A549 (cell line): Measurements from ENCODE around the gene ECE1. TPM values are rescaled to one million over a fixed set of nuclear protein-coding genes. Genes with fewer than 3 reads are reported as not detected.

Experiments
- ATAC-seq, 2 experiments: fragments of 200-7000 bp in 1 of 2; fragments of >200 bp in 1 of 2; cut with Nextera tagmentation in 1 of 2; cut with Tn5 transposase in 1 of 2; 3 replicates each; pipeline versions ENCODE4 v1.8.0 to v1.9.1; 2018 to 2020; ENCODE audit warnings: mild to moderate bottlenecking in 1 of 2, moderate library complexity in 1 of 2
- CTCF ChIA-PET: fragments of 300-600 bp; sonication (Branson Sonifier 250); formaldehyde crosslinking; extraction: SDS; loops from one replicate; lab custom pipeline; 2021; ENCODE audit warnings: antibody characterized with exemption, inconsistent platforms; lab: Yijun Ruan, JAX
- POLR2A ChIA-PET: fragments of 350-600 bp; formaldehyde crosslinking; extraction: SDS; loops from one replicate; lab custom pipeline; 2021; ENCODE audit warnings: antibody characterized with exemption, inconsistent platforms; lab: Yijun Ruan, JAX
- DNase-seq, 2 experiments: peaks; one replicate each; pipeline versions ENCODE4 v3.0.0 to v3.0.0-alpha.2; 2011 to 2016; ENCODE audit warnings: low read depth in 1 of 2, low spot score in 1 of 2
- FAIRE-seq: peaks from 2 replicates; lab custom pipeline; 2011; peaks lifted over from hg19 to GRCh38; lab: Jason Lieb, UNC
- H3K27ac ChIP-seq, 2 experiments: fragments of >200 bp; sonication (Bioruptor Twin); formaldehyde crosslinking; 3 replicates each; pipeline ENCODE4 v1.5.1; 2016 to 2017
- H3K4me1 ChIP-seq: fragments of >200 bp; sonication (Bioruptor Twin); formaldehyde crosslinking; 3 replicates; pipeline ENCODE4 v1.6.1; 2016
- H3K4me2 ChIP-seq: fragments of >200 bp; sonication (Bioruptor Twin); formaldehyde crosslinking; 3 replicates; pipeline ENCODE4 v1.6.1; 2016
- H3K4me3 ChIP-seq: fragments of >200 bp; sonication (Bioruptor Twin); formaldehyde crosslinking; 3 replicates; pipeline ENCODE4 v1.5.1; 2016
- H3K9me3 ChIP-seq: fragments of >200 bp; sonication (Bioruptor Twin); formaldehyde crosslinking; 3 replicates; pipeline ENCODE4 v1.6.1; 2016
- EHF ChIP-seq: fragments of 250-450 bp; sonication (Bioruptor Pico); IDR thresholded peaks from 2 replicates; pipeline ENCODE4 v1.5.0; 2020; ENCODE audit warnings: mild to moderate bottlenecking
- FOSL2 ChIP-seq, 2 experiments: fragments of 450-650 bp in 1 of 2; fragments of >200 bp in 1 of 2; sonication (Bioruptor Twin) in 1 of 2; formaldehyde crosslinking; IDR thresholded peaks; 2 replicates each; pipeline versions ENCODE4 v1.5.0 to v1.6.1; 2016 to 2020; ENCODE audit warnings: mild to moderate bottlenecking in 1 of 2, moderate library complexity in 1 of 2
- FOXS1 ChIP-seq: fragments of 250-450 bp; sonication (Bioruptor Pico); IDR thresholded peaks from 2 replicates; pipeline ENCODE4 v1.5.0; 2020; ENCODE audit warnings: mild to moderate bottlenecking, moderate library complexity
- HDAC2 ChIP-seq: fragments of 200-600 bp; sonication (generic); IDR thresholded peaks from 2 replicates; pipeline ENCODE4 v1.6.1; 2016
- HOXB5 ChIP-seq: fragments of 250-450 bp; sonication (Bioruptor Pico); IDR thresholded peaks from 2 replicates; pipeline ENCODE4 v1.5.0; 2020; ENCODE audit warnings: mild to moderate bottlenecking, moderate library complexity
- JUN ChIP-seq, 2 experiments: fragments of >200 bp; sonication (Bioruptor Twin); formaldehyde crosslinking; IDR thresholded peaks; 2 replicates in 1 of 2; 3 replicates in 1 of 2; pipeline ENCODE4 v1.6.1; 2016 to 2017
- JUNB ChIP-seq: fragments of >200 bp; sonication (Bioruptor Twin); formaldehyde crosslinking; IDR thresholded peaks from 2 replicates; pipeline ENCODE4 v1.6.1; 2016
- KDM1A ChIP-seq: fragments of 200-600 bp; sonication (generic); IDR thresholded peaks from 2 replicates; pipeline ENCODE4 v1.6.1; 2016; ENCODE audit warnings: low read depth, mild to moderate bottlenecking
- KDM5A ChIP-seq: fragments of 200-600 bp; sonication (generic); IDR thresholded peaks from 2 replicates; pipeline ENCODE4 v1.6.1; 2016; ENCODE audit warnings: antibody characterized with exemption, mild to moderate bottlenecking
- MAFK ChIP-seq: fragments of 450-650 bp; IDR thresholded peaks from 2 replicates; pipeline ENCODE4 v1.6.1; 2014; ENCODE audit not compliant: partially characterized antibody
- MAZ ChIP-seq: fragments of 150-350 bp; IDR thresholded peaks from 2 replicates; pipeline ENCODE4 v1.6.1; 2014; ENCODE audit warnings: antibody characterized with exemption, low read depth, low read length, borderline replicate concordance
- NFE2L2 ChIP-seq: fragments of 150-350 bp; conservative IDR thresholded peaks from 2 replicates; pipeline ENCODE4 v1.6.1; 2014; ENCODE audit warnings: low read length
- NPAS2 ChIP-seq: fragments of 250-450 bp; sonication (Bioruptor Pico); IDR thresholded peaks from 2 replicates; pipeline ENCODE4 v1.8.0; 2022; ENCODE audit warnings: mild to moderate bottlenecking, moderate library complexity, borderline replicate concordance
- NR3C1 ChIP-seq: fragments of >200 bp; sonication (Bioruptor Twin); formaldehyde crosslinking; IDR thresholded peaks from 3 replicates; pipeline ENCODE4 v1.6.1; 2017
- RFX5 ChIP-seq: fragments of 450-650 bp; IDR thresholded peaks from 2 replicates; pipeline ENCODE4 v1.7.1; 2014; ENCODE audit warnings: antibody characterized with exemption, mild to moderate bottlenecking, moderate library complexity
- SREBF2 ChIP-seq: fragments of 450-650 bp; IDR thresholded peaks from 2 replicates; pipeline ENCODE4 v1.6.1; 2014; ENCODE audit warnings: mild to moderate bottlenecking, moderate library complexity
- ZC3H11A ChIP-seq: fragments of 450-650 bp; IDR thresholded peaks from 2 replicates; pipeline ENCODE4 v1.6.1; 2014; ENCODE audit warnings: antibody characterized with exemption, mild to moderate bottlenecking
- ZSCAN20 ChIP-seq: fragments of 250-450 bp; sonication (Bioruptor Pico); IDR thresholded peaks from 2 replicates; pipeline ENCODE4 v1.8.0; 2022; ENCODE audit warnings: mild to moderate bottlenecking, moderate library complexity
- WGBS: methylation state at CpG from one replicate; pipeline ENCODE4 v1.1.6; 2017; ENCODE audit errors: missing lambda C conversion rate; 5-methylcytosine and 5-hydroxymethylcytosine counted together
- polyA plus RNA-seq, 4 experiments: library from polyadenylated mRNA; depleted of rRNA in 3 of 4; stranded (reverse); fragments of >200 nt; fragmentation: RNase III in 1 of 4; extraction: RNeasy Plus Mini Kit Qiagen cat#74134 plus additional on column Dnase treatment in 1 of 4; gene quantifications; 2 replicates in 3 of 4; 3 replicates in 1 of 4; pipeline ENCODE4 v1.2.3, GENCODE V29; 2011 to 2017
- TF ChIP-seq, protein P1 (sequence below): fragments of 150-350 bp; IDR thresholded peaks from 2 replicates; pipeline ENCODE4 v1.6.1; 2014; ENCODE audit warnings: low read depth, mild to moderate bottlenecking, low read length
- TF ChIP-seq, protein P2 (sequence below): IDR thresholded peaks from 2 replicates; pipeline ENCODE4 v1.6.1; 2012
- TF ChIP-seq, protein P3 (sequence below): fragments of 450-650 bp; IDR thresholded peaks from 2 replicates; pipeline ENCODE4 v1.6.1; 2014; ENCODE audit warnings: antibody characterized with exemption
- TF ChIP-seq, protein P4 (sequence below): fragments of 250-450 bp; sonication (Bioruptor Pico); IDR thresholded peaks from 2 replicates; pipeline ENCODE4 v1.5.0; 2020; ENCODE audit warnings: low read depth, mild to moderate bottlenecking, moderate library complexity
- TF ChIP-seq, protein P5 (sequence below): IDR thresholded peaks from 2 replicates; pipeline ENCODE4 v1.6.1; 2012; ENCODE audit warnings: low read depth, borderline replicate concordance
- TF ChIP-seq, protein P6 (sequence below): fragments of 200-600 bp; sonication (generic); IDR thresholded peaks from 2 replicates; pipeline ENCODE4 v1.6.1; 2016; ENCODE audit warnings: antibody characterized with exemption, mild to moderate bottlenecking, moderate library complexity

The ECE1 gene
- polyA plus RNA-seq, 2 of the 4 experiments (the other 2 are of a cell fraction) = 45.7 to 86.4 TPM

DNA sequence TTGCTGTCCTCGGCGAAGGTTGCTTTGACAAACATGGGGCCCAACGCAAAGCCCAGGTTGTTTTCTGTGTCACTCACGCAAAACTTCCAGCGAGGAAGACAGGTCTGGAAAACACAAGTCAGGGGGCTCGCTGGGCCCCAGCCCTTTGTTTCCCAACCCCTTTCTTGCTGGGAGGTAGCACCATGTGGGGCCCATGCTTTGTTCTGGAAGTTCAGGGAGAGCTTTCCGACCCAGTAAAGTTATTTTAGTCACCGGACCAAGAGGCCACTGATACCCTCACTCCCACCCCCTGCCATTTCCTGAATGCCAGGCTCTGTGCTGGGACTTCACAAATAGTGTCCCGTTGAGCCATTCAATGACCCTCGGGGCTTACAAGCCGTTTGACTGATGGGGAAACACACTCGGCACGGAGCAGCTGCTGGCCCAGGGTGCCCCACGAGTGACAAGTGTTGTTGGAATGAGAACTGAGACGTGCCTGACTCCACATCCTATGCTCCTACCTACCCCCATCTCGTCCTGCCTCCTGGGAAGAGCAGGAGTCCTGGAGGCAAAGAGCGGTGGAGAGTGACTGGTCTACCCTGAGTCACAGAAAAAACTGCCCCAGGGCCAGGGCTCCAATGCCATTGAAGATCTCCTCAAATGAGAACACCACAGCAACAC, 52.0 kb downstream of the ECE1 start:
- DNase-seq = no peak
- H3K9me3 ChIP-seq = no peaks in the 10 kb centered on the region
- no peak overlapping the region for H3K4me3 ChIP-seq
- H3K27ac ChIP-seq = no peak overlapping the region
- TF ChIP-seq NFE2L2 (no peak), MAZ (no peak), HOXB5 (no peak), KDM5A (no peak), EHF (CRISPR knock-in tag) (no peak), FOXS1 (CRISPR knock-in tag) (no peak), RFX5 (no peak), FOSL2 (IDR thresholded peaks at IDR 0.05) (no peak), FOSL2 (CRISPR knock-in tag; IDR thresholded peaks at IDR 0.05) (no peak), HDAC2 (no peak), SREBF2 (no peak)
- TF ChIP-seq, protein P1, sequence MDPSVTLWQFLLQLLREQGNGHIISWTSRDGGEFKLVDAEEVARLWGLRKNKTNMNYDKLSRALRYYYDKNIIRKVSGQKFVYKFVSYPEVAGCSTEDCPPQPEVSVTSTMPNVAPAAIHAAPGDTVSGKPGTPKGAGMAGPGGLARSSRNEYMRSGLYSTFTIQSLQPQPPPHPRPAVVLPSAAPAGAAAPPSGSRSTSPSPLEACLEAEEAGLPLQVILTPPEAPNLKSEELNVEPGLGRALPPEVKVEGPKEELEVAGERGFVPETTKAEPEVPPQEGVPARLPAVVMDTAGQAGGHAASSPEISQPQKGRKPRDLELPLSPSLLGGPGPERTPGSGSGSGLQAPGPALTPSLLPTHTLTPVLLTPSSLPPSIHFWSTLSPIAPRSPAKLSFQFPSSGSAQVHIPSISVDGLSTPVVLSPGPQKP = no peak
- TF ChIP-seq, protein P2, sequence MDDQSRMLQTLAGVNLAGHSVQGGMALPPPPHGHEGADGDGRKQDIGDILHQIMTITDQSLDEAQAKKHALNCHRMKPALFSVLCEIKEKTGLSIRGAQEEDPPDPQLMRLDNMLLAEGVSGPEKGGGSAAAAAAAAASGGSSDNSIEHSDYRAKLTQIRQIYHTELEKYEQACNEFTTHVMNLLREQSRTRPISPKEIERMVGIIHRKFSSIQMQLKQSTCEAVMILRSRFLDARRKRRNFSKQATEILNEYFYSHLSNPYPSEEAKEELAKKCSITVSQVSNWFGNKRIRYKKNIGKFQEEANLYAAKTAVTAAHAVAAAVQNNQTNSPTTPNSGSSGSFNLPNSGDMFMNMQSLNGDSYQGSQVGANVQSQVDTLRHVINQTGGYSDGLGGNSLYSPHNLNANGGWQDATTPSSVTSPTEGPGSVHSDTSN = no peak
- TF ChIP-seq, protein P3, sequence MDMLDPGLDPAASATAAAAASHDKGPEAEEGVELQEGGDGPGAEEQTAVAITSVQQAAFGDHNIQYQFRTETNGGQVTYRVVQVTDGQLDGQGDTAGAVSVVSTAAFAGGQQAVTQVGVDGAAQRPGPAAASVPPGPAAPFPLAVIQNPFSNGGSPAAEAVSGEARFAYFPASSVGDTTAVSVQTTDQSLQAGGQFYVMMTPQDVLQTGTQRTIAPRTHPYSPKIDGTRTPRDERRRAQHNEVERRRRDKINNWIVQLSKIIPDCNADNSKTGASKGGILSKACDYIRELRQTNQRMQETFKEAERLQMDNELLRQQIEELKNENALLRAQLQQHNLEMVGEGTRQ = no peak
- TF ChIP-seq, all 56 proteins: peak for 0
- Histone ChIP-seq H3K4me2 (no peak overlapping the region), H3K4me1 (no peaks in the 10 kb centered on the region)
- ATAC-seq (no peak), FAIRE-seq (no peak)
- 86% methylated on average over 12 of the region's 17 CpGs for WGBS
- POLR2A ChIA-PET = no interaction called here
- CTCF ChIA-PET = interaction anchor here (0.7 to 9.1 kb wide), 7 partner anchors 9 to 543 kb away, joined by 3 to 101 read pairs (median 4); no protein-coding TSS in a partner anchor

DNA sequence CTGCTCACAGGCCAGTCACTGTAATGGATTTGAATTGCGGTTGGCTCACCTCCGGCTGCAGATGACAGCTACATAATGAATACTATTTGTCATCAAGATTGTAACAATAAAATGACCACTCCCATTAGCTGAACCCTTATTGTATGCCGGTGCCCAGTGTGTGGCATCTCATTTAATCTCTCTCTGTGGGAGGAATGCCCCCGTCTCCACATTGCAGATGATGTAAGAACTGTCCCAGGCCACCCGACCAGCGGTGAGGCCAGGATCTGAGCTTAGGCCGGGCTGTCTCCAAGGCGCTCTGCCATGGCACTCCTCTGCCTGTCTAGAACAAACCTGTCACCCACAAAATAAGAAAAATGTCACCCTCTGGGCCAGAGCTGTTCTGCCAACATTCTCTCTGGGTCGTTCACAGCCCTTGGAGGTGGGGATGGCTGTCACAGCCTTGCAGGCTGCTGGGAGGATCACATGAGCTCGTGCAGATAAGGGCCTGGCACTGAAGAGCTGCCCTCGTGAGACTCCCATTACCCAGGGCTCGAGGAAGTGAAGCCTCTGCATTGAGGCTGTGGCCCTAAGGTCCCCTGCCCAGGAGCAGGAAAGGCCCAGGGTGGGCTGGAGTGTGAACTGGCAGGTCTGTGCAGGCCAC, 52.7 kb downstream of the ECE1 start:
- FAIRE-seq = no peak
- H3K9me3 ChIP-seq = no peaks in the 10 kb centered on the region
- H3K4me3 ChIP-seq = no peak overlapping the region
- ATAC-seq = no peak
- H3K4me1 ChIP-seq = no peaks in the 10 kb centered on the region
- 83% methylated on average over 10 of the region's 12 CpGs for WGBS
- H3K27ac ChIP-seq = no peak overlapping the region
- ChIA-PET POLR2A (no interaction called here), CTCF (interaction anchor here (0.7 to 9.1 kb wide), 9 partner anchors 9 to 542 kb away, joined by 3 to 101 read pairs (median 4); no protein-coding TSS in a partner anchor)
- H3K4me2 ChIP-seq = no peak overlapping the region
- no peak for DNase-seq
- TF ChIP-seq ZC3H11A (no peak), NPAS2 (no peak), JUNB (no peak), HOXB5 (no peak), MAFK (no peak), NFE2L2 (no peak), EHF (CRISPR knock-in tag) (no peak), KDM1A (no peak), JUN (IDR thresholded peaks at IDR 0.05) (no peak), ZSCAN20 (CRISPR knock-in tag) (no peak), NR3C1 (no peak), KDM5A (no peak)
- TF ChIP-seq, protein P4, sequence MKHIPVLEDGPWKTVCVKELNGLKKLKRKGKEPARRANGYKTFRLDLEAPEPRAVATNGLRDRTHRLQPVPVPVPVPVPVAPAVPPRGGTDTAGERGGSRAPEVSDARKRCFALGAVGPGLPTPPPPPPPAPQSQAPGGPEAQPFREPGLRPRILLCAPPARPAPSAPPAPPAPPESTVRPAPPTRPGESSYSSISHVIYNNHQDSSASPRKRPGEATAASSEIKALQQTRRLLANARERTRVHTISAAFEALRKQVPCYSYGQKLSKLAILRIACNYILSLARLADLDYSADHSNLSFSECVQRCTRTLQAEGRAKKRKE (CRISPR knock-in tag) = no peak
- TF ChIP-seq, protein P5, sequence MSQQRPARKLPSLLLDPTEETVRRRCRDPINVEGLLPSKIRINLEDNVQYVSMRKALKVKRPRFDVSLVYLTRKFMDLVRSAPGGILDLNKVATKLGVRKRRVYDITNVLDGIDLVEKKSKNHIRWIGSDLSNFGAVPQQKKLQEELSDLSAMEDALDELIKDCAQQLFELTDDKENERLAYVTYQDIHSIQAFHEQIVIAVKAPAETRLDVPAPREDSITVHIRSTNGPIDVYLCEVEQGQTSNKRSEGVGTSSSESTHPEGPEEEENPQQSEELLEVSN = no peak
- TF ChIP-seq, protein P6, sequence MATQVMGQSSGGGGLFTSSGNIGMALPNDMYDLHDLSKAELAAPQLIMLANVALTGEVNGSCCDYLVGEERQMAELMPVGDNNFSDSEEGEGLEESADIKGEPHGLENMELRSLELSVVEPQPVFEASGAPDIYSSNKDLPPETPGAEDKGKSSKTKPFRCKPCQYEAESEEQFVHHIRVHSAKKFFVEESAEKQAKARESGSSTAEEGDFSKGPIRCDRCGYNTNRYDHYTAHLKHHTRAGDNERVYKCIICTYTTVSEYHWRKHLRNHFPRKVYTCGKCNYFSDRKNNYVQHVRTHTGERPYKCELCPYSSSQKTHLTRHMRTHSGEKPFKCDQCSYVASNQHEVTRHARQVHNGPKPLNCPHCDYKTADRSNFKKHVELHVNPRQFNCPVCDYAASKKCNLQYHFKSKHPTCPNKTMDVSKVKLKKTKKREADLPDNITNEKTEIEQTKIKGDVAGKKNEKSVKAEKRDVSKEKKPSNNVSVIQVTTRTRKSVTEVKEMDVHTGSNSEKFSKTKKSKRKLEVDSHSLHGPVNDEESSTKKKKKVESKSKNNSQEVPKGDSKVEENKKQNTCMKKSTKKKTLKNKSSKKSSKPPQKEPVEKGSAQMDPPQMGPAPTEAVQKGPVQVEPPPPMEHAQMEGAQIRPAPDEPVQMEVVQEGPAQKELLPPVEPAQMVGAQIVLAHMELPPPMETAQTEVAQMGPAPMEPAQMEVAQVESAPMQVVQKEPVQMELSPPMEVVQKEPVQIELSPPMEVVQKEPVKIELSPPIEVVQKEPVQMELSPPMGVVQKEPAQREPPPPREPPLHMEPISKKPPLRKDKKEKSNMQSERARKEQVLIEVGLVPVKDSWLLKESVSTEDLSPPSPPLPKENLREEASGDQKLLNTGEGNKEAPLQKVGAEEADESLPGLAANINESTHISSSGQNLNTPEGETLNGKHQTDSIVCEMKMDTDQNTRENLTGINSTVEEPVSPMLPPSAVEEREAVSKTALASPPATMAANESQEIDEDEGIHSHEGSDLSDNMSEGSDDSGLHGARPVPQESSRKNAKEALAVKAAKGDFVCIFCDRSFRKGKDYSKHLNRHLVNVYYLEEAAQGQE = no peak
- TF ChIP-seq, protein P1 = no peak
